Upper lobe of left lung (tissue), 4 donors: ENCODE measurements around the gene HOXC11.

ENCODE experiments used
- CTCF ChIP-seq, 6 experiments: fragments of 450-650 bp in 4 of 6; fragments of 200-600 bp in 2 of 6; sonication (generic) in 2 of 6; IDR thresholded peaks; one replicate each; pipeline ENCODE4 v1.5.1; 2016 to 2019; ENCODE audit warnings: antibody characterized with exemption in 6 of 6
- POLR2A ChIP-seq, 4 donors: fragments of 450-650 bp; IDR thresholded peaks; one replicate each; pipeline ENCODE4 v1.5.1; 2016 to 2017; ENCODE audit warnings: antibody characterized with exemption in 4 of 4, mild to moderate bottlenecking in 2 of 4
- POLR2AphosphoS5 ChIP-seq, 2 donors: sonication (generic); formaldehyde crosslinking; IDR thresholded peaks; one replicate each; pipeline ENCODE4 v1.5.1; 2017; ENCODE audit warnings: antibody characterized with exemption in 2 of 2

GRCh38 chr12:53960187-53961024 is 12.5 kb upstream of the HOXC11 start:
- no peak for TF ChIP-seq CTCF (IDR thresholded peaks at IDR 0.05)
- no peak for TF ChIP-seq POLR2A (IDR thresholded peaks at IDR 0.05)
- TF ChIP-seq POLR2AphosphoS5 (IDR thresholded peaks at IDR 0.05) = no peak
